ENCODE results near the gene SPRYD3.

- no peak for TF ChIP-seq POLR2A (IDR thresholded peaks at IDR 0.05)
- peak in 2 of 3 donors; percentile 20 to 72 for TF ChIP-seq POLR2AphosphoS5 (IDR thresholded peaks at IDR 0.05)
- TF ChIP-seq CTCF (IDR thresholded peaks at IDR 0.05): no peak
Measured at GRCh38 chr12:53096089-53096741, 17.0 kb upstream of the SPRYD3 start.
